ENCODE measurements around the gene RASSF8. TPM values are rescaled to one million over a fixed set of nuclear protein-coding genes. Genes with fewer than 3 reads are reported as not detected.

RASSF8 gene
- total and polyA plus RNA-seq, 2 of the 8 experiments (the other 6 are each of a cell fraction or from before 2014, with no cell fraction given) = 6.4 to 46.7 TPM

GRCh38 chr12:25979059-25979458 lies 20.6 kb downstream of the RASSF8 start:
- Histone ChIP-seq H3K4me2 (ENCODE audit: insufficient read depth in 1 of 2, low read depth in 2 of 2, low read length in 2 of 2) (no peak overlapping the region; a peak in 1 of 4 replicates), H3K23me2 (ENCODE audit: low read depth, low read length) (no peaks in the 10 kb centered on the region), H3K27me3 (replicated peaks in 1 of 4; ENCODE audit: control insufficient read depth in 3 of 4, extremely low read depth in 1 of 4, insufficient read depth in 3 of 4, low read length in 3 of 4) (no peaks in the 10 kb centered on the region), H2BK20ac (ENCODE audit: low read length) (no peak overlapping the region), H2BK12ac (ENCODE audit: low read depth, low read length) (no peak overlapping the region), H3K18ac (ENCODE audit: extremely low read depth, low read length) (no peak overlapping the region), H2BK120ac (replicated peaks; ENCODE audit: low read depth, low read length) (no peak overlapping the region), H2AFZ (ENCODE audit: low read length) (no peak overlapping the region), H4K8ac (ENCODE audit: extremely low read depth, insufficient read depth, low read length) (no peak overlapping the region), H3K79me2 (ENCODE audit: control insufficient read depth in 1 of 2, insufficient read depth in 2 of 2, low read length in 2 of 2) (peaks cover 4 to 98% of the 10 kb centered on the region in 2 experiments), H3K79me1 (ENCODE audit: low read depth, low read length) (peaks cover 11% of the 10 kb centered on the region; the same call in 1 of the 2 replicates), H3K4me3 (ENCODE audit: extremely low read depth in 1 of 4, insufficient read depth in 2 of 4, low read depth in 3 of 4, low read length in 4 of 4) (no peak overlapping the region), H2BK15ac (ENCODE audit: low read length) (no peak overlapping the region), H3K9me3 (ENCODE audit: insufficient read depth in 2 of 2, low read depth in 1 of 2, low read length in 1 of 2) (no peaks in the 10 kb centered on the region), H3K4me1 (replicated peaks in 1 of 4; ENCODE audit: control insufficient read depth in 3 of 4, insufficient read depth in 4 of 4, low read length in 3 of 4) (peaks cover 2 to 11% (median 5%) of the 10 kb centered on the region in 4 experiments; a peak in 5 of 7 replicates), H2BK5ac (ENCODE audit: low read depth, low read length) (no peak overlapping the region), H3K23ac (ENCODE audit: insufficient read length) (no peak overlapping the region), H4K91ac (replicated peaks; ENCODE audit: insufficient read length, low read length) (no peak overlapping the region), H3K27ac (ENCODE audit: low read depth, low read length) (no peak overlapping the region), H3K14ac (ENCODE audit: insufficient read length) (no peak overlapping the region), H3K56ac (replicated peaks; ENCODE audit: insufficient read length, low read depth, low read length) (no peak overlapping the region), H3K36me3 (ENCODE audit: control insufficient read depth in 2 of 4, insufficient read depth in 4 of 4, low read length in 3 of 4) (no peaks in the 10 kb centered on the region), H4K5ac (ENCODE audit: insufficient read length, low read depth, low read length) (no peak overlapping the region), H2AK5ac (ENCODE audit: low read depth, low read length) (no peak overlapping the region), H3K4ac (replicated peaks; ENCODE audit: insufficient read length, low read depth, low read length) (no peak overlapping the region), H4K20me1 (replicated peaks in 1 of 2; ENCODE audit: control insufficient read depth in 1 of 2, insufficient read depth in 2 of 2, low read length in 2 of 2) (no peaks in the 10 kb centered on the region), H3K9ac (replicated peaks in 1 of 4; ENCODE audit: extremely low read depth in 1 of 4, low read depth in 3 of 4, low read length in 3 of 4) (no peak overlapping the region)
- 64% methylated on average over 4 of the region's 4 CpGs; no CpG with 5 or more reads in 1 of the 2 experiments for WGBS, 2 experiments (ENCODE audit: extremely low coverage in 1 of 2, insufficient coverage in 1 of 2, insufficient read length in 1 of 2, insufficient replicate concordance in 2 of 2, low coverage in 1 of 2, low lambda C conversion rate in 2 of 2, missing lambda C conversion rate in 1 of 2)
- DNase-seq (ENCODE audit: low read depth in 1 of 2, low spot score in 2 of 2) = no peak
- CTCF ChIA-PET (ENCODE audit: partially characterized antibody) = interaction anchor here (0.5 to 2.3 kb wide), 5 partner anchors 8 to 84 kb away, joined by 3 to 10 read pairs (median 3); no protein-coding TSS in a partner anchor
- POLR2A ChIA-PET (ENCODE audit: partially characterized antibody) = interaction anchor here (0.6 to 1.6 kb wide), 3 partner anchors 9 to 20 kb away, joined by 3 to 5 read pairs (median 3); partner anchors contain the start of gene RASSF8
- FAIRE-seq = no peak
- TF ChIP-seq RNF2 (IDR thresholded peaks at IDR 0.05; ENCODE audit: borderline replicate concordance, low read depth, low read length, missing control alignments, poor library complexity, severe bottlenecking) (no peak), NANOG (IDR thresholded peaks at IDR 0.05; ENCODE audit: insufficient read depth, low read depth, low read length, poor library complexity, severe bottlenecking) (no peak), CEBPB (IDR thresholded peaks at IDR 0.05; ENCODE audit: low read depth, low read length) (no peak), JUN (IDR thresholded peaks at IDR 0.05; ENCODE audit: low read depth, low read length) (no peak), CTCF (IDR thresholded peaks at IDR 0.05; ENCODE audit: control extremely low read depth in 1 of 3, insufficient read depth in 1 of 3, low read depth in 1 of 3, low read length in 3 of 3) (no peak), EGR1 (IDR thresholded peaks at IDR 0.05; ENCODE audit: borderline replicate concordance, low read depth, low read length) (no peak), CBX8 (IDR thresholded peaks at IDR 0.05; ENCODE audit: borderline replicate concordance, low read depth, low read length) (no peak), SUZ12 (IDR thresholded peaks at IDR 0.05; ENCODE audit: low read length) (no peak), KDM5A (IDR thresholded peaks at IDR 0.05; ENCODE audit: low read length) (no peak), EP300 (IDR thresholded peaks at IDR 0.05; ENCODE audit: borderline replicate concordance in 1 of 2, low read depth in 2 of 2, low read length in 2 of 2) (no peak), BACH1 (IDR thresholded peaks at IDR 0.05; ENCODE audit: low read length) (no peak)
